CD14-positive monocyte (primary cell): ENCODE measurements around the gene STON2. TPM values are rescaled to one million over a fixed set of nuclear protein-coding genes. Genes with fewer than 3 reads are reported as not detected.

Source experiments
- DNase-seq, 3 donors: peaks; one replicate each; pipeline ENCODE4 v3.0.0-alpha.2; 2011 to 2022
- H2AFZ ChIP-seq: 2 replicates; pipeline ENCODE4 v1.6.0; 2012; ENCODE audit warnings: mild to moderate bottlenecking, low read depth, low read length, inconsistent platforms; ENCODE audit not compliant: insufficient read depth, poor library complexity, severe bottlenecking
- H3K27ac ChIP-seq, 2 donors: 1 replicate in 1 of 2; 2 replicates in 1 of 2; pipeline ENCODE4 v1.5.1; 2012 to 2013; ENCODE audit warnings: low read length in 2 of 2, control low read depth in 1 of 2, inconsistent platforms in 1 of 2, low read depth in 1 of 2, mild to moderate bottlenecking in 1 of 2
- H3K27me3 ChIP-seq, 2 donors: one replicate each; pipeline versions ENCODE4 v1.6.0 to v1.6.1; 2011 to 2013; ENCODE audit warnings: low read length in 2 of 2; ENCODE audit not compliant: control insufficient read depth in 2 of 2, insufficient read depth in 2 of 2
- H3K36me3 ChIP-seq, 2 donors: replicated peaks in 1 of 2; 1 replicate in 1 of 2; 2 replicates in 1 of 2; pipeline versions ENCODE4 v1.5.1 to v1.6.1; 2012 to 2013; ENCODE audit warnings: low read length in 2 of 2, control low read depth in 1 of 2, inconsistent platforms in 1 of 2, mild to moderate bottlenecking in 1 of 2; ENCODE audit not compliant: insufficient read depth in 2 of 2, control insufficient read depth in 1 of 2
- H3K4me1 ChIP-seq, 2 donors: 1 replicate in 1 of 2; 2 replicates in 1 of 2; pipeline versions ENCODE4 v1.5.1 to v1.6.1; 2012 to 2013; ENCODE audit warnings: low read length in 2 of 2, control low read depth in 1 of 2, inconsistent platforms in 1 of 2, mild to moderate bottlenecking in 1 of 2, moderate library complexity in 1 of 2; ENCODE audit not compliant: insufficient read depth in 2 of 2, control insufficient read depth in 1 of 2
- H3K4me2 ChIP-seq: replicated peaks from 2 replicates; pipeline ENCODE3; 2012; ENCODE audit warnings: low read length, moderate library complexity, mild to moderate bottlenecking; ENCODE audit not compliant: poor library complexity, severe bottlenecking; ENCODE audit errors: extremely low read depth
- H3K4me3 ChIP-seq, 3 experiments: fragments of 200-600 bp in 1 of 3; sonication (generic) in 1 of 3; replicated peaks in 1 of 3; 1 replicate in 2 of 3; 2 replicates in 1 of 3; pipeline ENCODE4 v1.5.1; 2011 to 2013; ENCODE audit warnings: low read length in 3 of 3, mild to moderate bottlenecking in 3 of 3, control low read depth in 2 of 3, low read depth in 2 of 3, inconsistent platforms in 1 of 3, moderate library complexity in 1 of 3
- H3K79me2 ChIP-seq: 2 replicates; pipeline ENCODE4 v1.6.0; 2012; ENCODE audit warnings: mild to moderate bottlenecking, control low read depth, inconsistent platforms, low read length, moderate library complexity; ENCODE audit not compliant: insufficient read depth
- H3K9ac ChIP-seq: 2 replicates; pipeline ENCODE4 v1.6.0; 2017; ENCODE audit warnings: low read length, mild to moderate bottlenecking; ENCODE audit not compliant: insufficient read depth, poor library complexity, severe bottlenecking
- H3K9me3 ChIP-seq, 2 donors: replicated peaks in 1 of 2; 1 replicate in 1 of 2; 2 replicates in 1 of 2; pipeline versions ENCODE4 v1.5.1 to v1.6.1; 2012 to 2013; ENCODE audit warnings: low read length in 2 of 2, control low read depth in 1 of 2; ENCODE audit not compliant: control insufficient read depth in 1 of 2, insufficient read depth in 1 of 2
- H4K20me1 ChIP-seq: 2 replicates; pipeline ENCODE4 v1.6.0; 2012; ENCODE audit warnings: mild to moderate bottlenecking, low read length, control low read depth, moderate library complexity; ENCODE audit not compliant: insufficient read depth
- H3K27ac Mint-ChIP-seq, 7 donors: one replicate each; pipeline ENCODE4 v1.8.0; 2020; ENCODE audit warnings: mild to moderate bottlenecking in 7 of 7, mixed read lengths in 7 of 7, moderate library complexity in 6 of 7, inconsistent platforms in 2 of 7
- H3K27me3 Mint-ChIP-seq, 3 donors: one replicate each; pipeline ENCODE4 v1.8.0; 2021 to 2022; ENCODE audit warnings: low read depth in 3 of 3, mild to moderate bottlenecking in 3 of 3, mixed read lengths in 3 of 3, moderate library complexity in 3 of 3, inconsistent platforms in 1 of 3
- H3K36me3 Mint-ChIP-seq, 2 donors: one replicate each; pipeline ENCODE4 v1.8.0; 2020; ENCODE audit warnings: mixed read lengths in 2 of 2, inconsistent platforms in 1 of 2, mild to moderate bottlenecking in 1 of 2
- H3K4me1 Mint-ChIP-seq: one replicate; pipeline ENCODE4 v1.8.0; 2020; ENCODE audit warnings: mild to moderate bottlenecking, mixed read lengths
- H3K4me3 Mint-ChIP-seq, 2 donors: one replicate each; pipeline ENCODE4 v1.8.0; 2020; ENCODE audit warnings: mild to moderate bottlenecking in 2 of 2, mixed read lengths in 2 of 2, moderate library complexity in 1 of 2
- H3K9me3 Mint-ChIP-seq, 7 donors: one replicate each; pipeline ENCODE4 v1.8.0; 2020 to 2022; ENCODE audit warnings: mixed read lengths in 7 of 7, mild to moderate bottlenecking in 6 of 7, moderate library complexity in 6 of 7, inconsistent platforms in 2 of 7
- WGBS: methylation state at CpG from one replicate; pipeline ENCODE4 v1.1.5; 2013; ENCODE audit warnings: missing lambda C conversion rate; ENCODE audit not compliant: insufficient coverage; 5-methylcytosine and 5-hydroxymethylcytosine counted together
- intact Hi-C, 2 donors: fragments of 100-400 bp; cut with micrococcal nuclease; formaldehyde crosslinking; loops; one replicate each; pipeline versions ENCODE4 v1.15.0 to v1.15.1; 2023
- polyA plus RNA-seq, 3 donors: library from polyadenylated mRNA; depleted of rRNA in 1 of 3; unstranded in 2 of 3; stranded (reverse) in 1 of 3; fragments of 300-500 nt in 2 of 3; fragments of >200 nt in 1 of 3; fragmentation: Illumina TruSeq in 2 of 3; gene quantifications; 1 replicate in 2 of 3; 2 replicates in 1 of 3; pipeline ENCODE4 v1.2.3, GENCODE V29; 2012 to 2021
- TF ChIP-seq, protein P1 (sequence below): fragments of 200-600 bp; IDR thresholded peaks from one replicate; pipeline ENCODE4 v1.8.0; 2022; ENCODE audit warnings: antibody characterized with exemption, mild to moderate bottlenecking

Gene STON2
- polyA plus RNA-seq, 3 donors = 1.6 to 3.2 (median 2.1) TPM

DNA sequence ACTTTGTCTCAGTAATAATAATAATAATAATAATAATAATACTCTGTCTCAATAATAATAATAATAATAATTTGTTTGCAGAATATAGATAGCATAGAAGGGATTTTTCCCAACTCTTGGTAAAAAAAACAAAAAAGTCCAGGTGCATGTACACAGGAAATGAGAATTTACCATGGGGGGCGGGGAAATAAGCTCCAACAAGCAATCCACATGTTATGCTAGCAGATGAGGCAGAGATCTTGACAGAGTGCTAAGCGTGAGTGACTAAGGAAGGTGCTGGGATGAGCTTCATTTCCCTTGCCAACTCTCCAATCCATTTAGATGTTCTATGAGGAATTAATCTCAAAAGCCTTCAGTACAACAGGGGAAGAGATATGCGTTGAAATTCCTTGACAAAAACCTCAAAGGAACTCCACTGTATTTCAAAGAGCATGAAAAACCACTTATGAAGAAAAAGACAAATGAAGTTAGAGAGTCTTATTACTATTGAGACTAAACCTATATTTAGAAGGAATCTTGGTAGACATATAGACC, 134.4 kb downstream of the STON2 start:
- Mint-ChIP-seq H3K9me3 (no peaks in the 10 kb centered on the region), H3K4me3 (no peak overlapping the region), H3K27me3 (peaks cover 0 to 1% (median 0%) of the 10 kb centered on the region in 3 donors), H3K36me3 (no peaks in the 10 kb centered on the region), H3K4me1 (no peaks in the 10 kb centered on the region), H3K27ac (no peak overlapping the region)
- no peak overlapping the region for H3K9ac ChIP-seq
- intact Hi-C loops = loop anchor here in 1 of 2 donors (5.0 kb wide), 1 partner anchor 197 kb away; no protein-coding TSS in a partner anchor
- no peak for DNase-seq
- H3K4me3 ChIP-seq = no peak overlapping the region
- H3K27ac ChIP-seq = no peak overlapping the region
- H3K4me1 ChIP-seq = no peaks in the 10 kb centered on the region
- no peaks in the 10 kb centered on the region for H4K20me1 ChIP-seq
- H3K27me3 ChIP-seq = no peaks in the 10 kb centered on the region
- H3K4me2 ChIP-seq = no peak overlapping the region
- H2AFZ ChIP-seq = no peak overlapping the region
- H3K9me3 ChIP-seq = no peaks in the 10 kb centered on the region
- H3K36me3 ChIP-seq = no peaks in the 10 kb centered on the region
- TF ChIP-seq, protein P1, sequence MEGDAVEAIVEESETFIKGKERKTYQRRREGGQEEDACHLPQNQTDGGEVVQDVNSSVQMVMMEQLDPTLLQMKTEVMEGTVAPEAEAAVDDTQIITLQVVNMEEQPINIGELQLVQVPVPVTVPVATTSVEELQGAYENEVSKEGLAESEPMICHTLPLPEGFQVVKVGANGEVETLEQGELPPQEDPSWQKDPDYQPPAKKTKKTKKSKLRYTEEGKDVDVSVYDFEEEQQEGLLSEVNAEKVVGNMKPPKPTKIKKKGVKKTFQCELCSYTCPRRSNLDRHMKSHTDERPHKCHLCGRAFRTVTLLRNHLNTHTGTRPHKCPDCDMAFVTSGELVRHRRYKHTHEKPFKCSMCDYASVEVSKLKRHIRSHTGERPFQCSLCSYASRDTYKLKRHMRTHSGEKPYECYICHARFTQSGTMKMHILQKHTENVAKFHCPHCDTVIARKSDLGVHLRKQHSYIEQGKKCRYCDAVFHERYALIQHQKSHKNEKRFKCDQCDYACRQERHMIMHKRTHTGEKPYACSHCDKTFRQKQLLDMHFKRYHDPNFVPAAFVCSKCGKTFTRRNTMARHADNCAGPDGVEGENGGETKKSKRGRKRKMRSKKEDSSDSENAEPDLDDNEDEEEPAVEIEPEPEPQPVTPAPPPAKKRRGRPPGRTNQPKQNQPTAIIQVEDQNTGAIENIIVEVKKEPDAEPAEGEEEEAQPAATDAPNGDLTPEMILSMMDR = no peak
- WGBS = 100% methylated on average over 1 of the region's 3 CpGs
- no peaks in the 10 kb centered on the region for H3K79me2 ChIP-seq

DNA sequence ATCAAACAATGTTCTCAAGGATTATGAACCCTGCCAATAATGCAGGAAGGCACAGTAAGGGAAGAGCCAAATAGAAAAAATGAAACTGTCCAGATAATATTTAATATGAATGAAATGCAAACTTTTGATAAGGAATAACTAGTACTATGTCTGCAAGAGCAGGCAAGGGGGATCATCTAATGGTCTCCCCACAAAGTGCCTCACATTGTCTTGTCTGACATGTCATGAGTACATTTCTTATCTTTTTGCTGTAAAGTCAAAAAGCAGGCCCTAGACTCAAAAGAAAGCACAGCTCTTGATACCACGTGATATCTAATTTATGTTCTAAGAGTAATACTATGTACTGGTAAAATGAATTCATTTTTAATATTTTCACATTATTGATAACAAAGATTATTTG, 135.5 kb downstream of the STON2 start:
- H3K9me3 Mint-ChIP-seq = no peaks in the 10 kb centered on the region
- Histone ChIP-seq H4K20me1 (no peaks in the 10 kb centered on the region), H3K36me3 (no peaks in the 10 kb centered on the region), H3K27me3 (no peaks in the 10 kb centered on the region), H3K9ac (no peak overlapping the region), H3K27ac (no peak overlapping the region), H3K4me1 (no peaks in the 10 kb centered on the region), H2AFZ (no peak overlapping the region), H3K9me3 (no peaks in the 10 kb centered on the region), H3K4me3 (no peak overlapping the region), H3K4me2 (no peak overlapping the region), H3K79me2 (no peaks in the 10 kb centered on the region)
- DNase-seq = no peak
- no peaks in the 10 kb centered on the region for H3K27me3 Mint-ChIP-seq
- WGBS = no CpG with 5 or more reads among the region's 1 CpG
- H3K4me3 Mint-ChIP-seq = no peak overlapping the region
- H3K4me1 Mint-ChIP-seq = no peaks in the 10 kb centered on the region
- no peaks in the 10 kb centered on the region for H3K36me3 Mint-ChIP-seq
- no peak overlapping the region for H3K27ac Mint-ChIP-seq
- TF ChIP-seq, protein P1 = no peak
- intact Hi-C loops = loop anchor here in 1 of 2 donors (5.0 kb wide), 1 partner anchor 198 kb away; no protein-coding TSS in a partner anchor
